Skeletal muscle tissue (tissue), 4 donors: ENCODE measurements around the gene ANKS1B. TPM values are rescaled to one million over a fixed set of nuclear protein-coding genes. Genes with fewer than 3 reads are reported as not detected.

ENCODE experiments used
- H3K27ac ChIP-seq: one replicate; pipeline ENCODE4 v1.7.0; 2013; ENCODE audit warnings: mild to moderate bottlenecking, low read depth, low read length, inconsistent platforms
- H3K27me3 ChIP-seq, 3 donors: one replicate each; pipeline ENCODE4 v1.7.0; 2013; ENCODE audit warnings: low read length in 3 of 3; ENCODE audit not compliant: control insufficient read depth in 3 of 3, insufficient read depth in 3 of 3
- H3K36me3 ChIP-seq, 3 donors: one replicate each; pipeline ENCODE4 v1.7.0; 2013; ENCODE audit warnings: low read length in 3 of 3; ENCODE audit not compliant: control insufficient read depth in 3 of 3, insufficient read depth in 3 of 3
- H3K4me1 ChIP-seq, 3 donors: one replicate each; pipeline ENCODE4 v1.7.0; 2013; ENCODE audit warnings: low read length in 3 of 3, mild to moderate bottlenecking in 3 of 3; ENCODE audit not compliant: control insufficient read depth in 3 of 3, insufficient read depth in 3 of 3
- H3K4me3 ChIP-seq, 3 donors: one replicate each; pipeline ENCODE4 v1.7.0; 2013; ENCODE audit warnings: low read length in 3 of 3
- H3K9ac ChIP-seq, 3 donors: one replicate each; pipeline ENCODE4 v1.7.0; 2013; ENCODE audit warnings: low read length in 3 of 3, mild to moderate bottlenecking in 3 of 3, moderate library complexity in 2 of 3, low read depth in 1 of 3
- H3K9me3 ChIP-seq, 3 donors: one replicate each; pipeline ENCODE4 v1.7.0; 2013; ENCODE audit warnings: low read length in 3 of 3; ENCODE audit not compliant: control insufficient read depth in 3 of 3
- total RNA-seq: library from RNA; depleted of rRNA; stranded (reverse); fragments of >200 nt; gene quantifications from one replicate; pipeline ENCODE4 v1.2.3, GENCODE V29; 2014
- donor health status: Osteomylitis.

The ANKS1B gene
- total RNA-seq, 1 donor from 2014 or later, result 10.4 TPM

- Histone ChIP-seq H3K9ac (no peak overlapping the region), H3K4me1 (no peaks in the 10 kb centered on the region), H3K27me3 (no peaks in the 10 kb centered on the region), H3K9me3 (no peaks in the 10 kb centered on the region), H3K4me3 (no peak overlapping the region), H3K36me3 (no peaks in the 10 kb centered on the region), H3K27ac (no peak overlapping the region)
These were observed 10.6 kb downstream of the ANKS1B start for GRCh38 chr12:99974146-99974545.

- Histone ChIP-seq H3K9me3 (no peaks in the 10 kb centered on the region), H3K4me3 (no peak overlapping the region), H3K9ac (no peak overlapping the region), H3K27ac (no peak overlapping the region), H3K27me3 (no peaks in the 10 kb centered on the region), H3K4me1 (no peaks in the 10 kb centered on the region), H3K36me3 (no peaks in the 10 kb centered on the region)
These were observed 18.3 kb downstream of the ANKS1B start for GRCh38 chr12:99966429-99966828.

GRCh38 chr12:99960311-99960710 is 24.4 kb downstream of the ANKS1B start:
- H3K9me3 ChIP-seq, result no peaks in the 10 kb centered on the region
- H3K4me1 ChIP-seq, result peaks cover 0 to 3% (median 0%) of the 10 kb centered on the region in 3 donors
- H3K27ac ChIP-seq, result no peak overlapping the region
- H3K27me3 ChIP-seq, result no peaks in the 10 kb centered on the region
- no peak overlapping the region for H3K9ac ChIP-seq
- no peak overlapping the region for H3K4me3 ChIP-seq
- no peaks in the 10 kb centered on the region for H3K36me3 ChIP-seq

- Histone ChIP-seq H3K9ac (no peak overlapping the region), H3K36me3 (no peaks in the 10 kb centered on the region), H3K27me3 (no peaks in the 10 kb centered on the region), H3K27ac (no peak overlapping the region), H3K4me3 (no peak overlapping the region), H3K4me1 (peaks cover 0 to 3% (median 3%) of the 10 kb centered on the region in 3 donors), H3K9me3 (no peaks in the 10 kb centered on the region)
These were observed 25.1 kb downstream of the ANKS1B start for GRCh38 chr12:99959549-99960170.

GRCh38 chr12:99957866-99958466 is 26.8 kb downstream of the ANKS1B start:
- H3K27me3 ChIP-seq, result no peaks in the 10 kb centered on the region
- H3K27ac ChIP-seq, result no peak overlapping the region
- H3K9ac ChIP-seq, result no peak overlapping the region
- H3K9me3 ChIP-seq, result no peaks in the 10 kb centered on the region
- no peak overlapping the region for H3K4me3 ChIP-seq
- H3K4me1 ChIP-seq, result peaks cover 0 to 3% (median 3%) of the 10 kb centered on the region in 3 donors
- H3K36me3 ChIP-seq, result no peaks in the 10 kb centered on the region

GRCh38 chr12:99954724-99955123 is 30.0 kb downstream of the ANKS1B start:
- Histone ChIP-seq H3K27ac (no peak overlapping the region), H3K9ac (no peak overlapping the region), H3K36me3 (no peaks in the 10 kb centered on the region), H3K9me3 (no peaks in the 10 kb centered on the region), H3K4me1 (peaks cover 0 to 3% (median 3%) of the 10 kb centered on the region in 3 donors), H3K4me3 (no peak overlapping the region), H3K27me3 (no peaks in the 10 kb centered on the region)

GRCh38 chr12:99948370-99948769 is 36.4 kb downstream of the ANKS1B start:
- Histone ChIP-seq H3K9me3 (no peaks in the 10 kb centered on the region), H3K4me3 (no peak overlapping the region), H3K9ac (no peak overlapping the region), H3K4me1 (no peaks in the 10 kb centered on the region), H3K27ac (no peak overlapping the region), H3K36me3 (no peaks in the 10 kb centered on the region), H3K27me3 (no peaks in the 10 kb centered on the region)

GRCh38 chr12:99946131-99946530 is 38.6 kb downstream of the ANKS1B start:
- Histone ChIP-seq H3K9ac (no peak overlapping the region), H3K4me1 (no peaks in the 10 kb centered on the region), H3K36me3 (no peaks in the 10 kb centered on the region), H3K4me3 (no peak overlapping the region), H3K27me3 (no peaks in the 10 kb centered on the region), H3K27ac (no peak overlapping the region), H3K9me3 (no peaks in the 10 kb centered on the region)

- Histone ChIP-seq H3K9me3 (peaks cover 0 to 3% (median 0%) of the 10 kb centered on the region in 3 donors), H3K4me1 (no peaks in the 10 kb centered on the region), H3K27ac (no peak overlapping the region), H3K4me3 (no peak overlapping the region), H3K36me3 (no peaks in the 10 kb centered on the region), H3K27me3 (no peaks in the 10 kb centered on the region), H3K9ac (no peak overlapping the region)
These were observed 49.1 kb downstream of the ANKS1B start for GRCh38 chr12:99935608-99936007.

- Histone ChIP-seq H3K9me3 (no peaks in the 10 kb centered on the region), H3K27ac (no peak overlapping the region), H3K27me3 (no peaks in the 10 kb centered on the region), H3K36me3 (no peaks in the 10 kb centered on the region), H3K4me1 (no peaks in the 10 kb centered on the region), H3K9ac (no peak overlapping the region), H3K4me3 (no peak overlapping the region)
These were observed 58.1 kb downstream of the ANKS1B start for GRCh38 chr12:99926511-99927169.
